ENCODE measurements around the gene DEPDC4.
A peak's percentile ranks its signal among the peaks of the same experiment; 100 is the strongest.

DEPDC4 gene

GRCh38 chr12:100266835-100267602 is at the start of gene DEPDC4, which contains the start of gene SCYL2:
DEPDC4 (minus strand) TSS chr12:100267079; CDS start chr12:100267076, 3 bp downstream.
SCYL2 (plus strand) TSS chr12:100267177; CDS start chr12:100282971, 15,794 bp downstream.
- no peak for TF ChIP-seq TCF12 (IDR thresholded peaks at IDR 0.05; ENCODE audit: low read depth)
- TF ChIP-seq NFIC (IDR thresholded peaks at IDR 0.05), result peak; percentile 50
- peak; percentile 52 for TF ChIP-seq TAF1 (IDR thresholded peaks at IDR 0.05; ENCODE audit: low read depth)
- TF ChIP-seq FOXM1 (IDR thresholded peaks at IDR 0.05; ENCODE audit: borderline replicate concordance, low read depth), result no peak
- 0 out of 2 replicates have a peak, but pooled peaks have one; percentile 51 for TF ChIP-seq YY1 (IDR thresholded peaks at IDR 0.05; ENCODE audit: low read depth)
- TF ChIP-seq TEAD4 (IDR thresholded peaks at IDR 0.05), result no peak
- TF ChIP-seq MAX (IDR thresholded peaks at IDR 0.05), result no peak; the same call in 1 of the 2 replicates
- TF ChIP-seq CREB1 (IDR thresholded peaks at IDR 0.05; ENCODE audit: low read depth), result peak; percentile 38; the same call in 1 of the 2 replicates
- TF ChIP-seq EP300 (IDR thresholded peaks at IDR 0.05; ENCODE audit: borderline replicate concordance), result no peak
- no peak for TF ChIP-seq USF1 (IDR thresholded peaks at IDR 0.05)
- no peak for TF ChIP-seq CEBPB (IDR thresholded peaks at IDR 0.05)
- no peak for TF ChIP-seq RAD21 (IDR thresholded peaks at IDR 0.05; ENCODE audit: low read depth)
- TF ChIP-seq EGR1 (IDR thresholded peaks at IDR 0.05), result peak; percentile 90
- TF ChIP-seq ZBTB7A (IDR thresholded peaks at IDR 0.05; ENCODE audit: low read depth), result no peak
- no peak for TF ChIP-seq REST (IDR thresholded peaks at IDR 0.05; ENCODE audit: low read depth)

GRCh38 chr12:100311317-100311716 is 44.4 kb upstream of the DEPDC4 start:
- TF ChIP-seq YY1 (IDR thresholded peaks at IDR 0.05; ENCODE audit: low read depth), result no peak
- TF ChIP-seq ZBTB7A (IDR thresholded peaks at IDR 0.05; ENCODE audit: low read depth), result no peak
- TF ChIP-seq RAD21 (IDR thresholded peaks at IDR 0.05; ENCODE audit: low read depth), result no peak
- no peak for TF ChIP-seq EGR1 (IDR thresholded peaks at IDR 0.05)
- no peak for TF ChIP-seq REST (IDR thresholded peaks at IDR 0.05; ENCODE audit: low read depth)
- no peak for TF ChIP-seq TEAD4 (IDR thresholded peaks at IDR 0.05)
- no peak for TF ChIP-seq TCF12 (IDR thresholded peaks at IDR 0.05; ENCODE audit: low read depth)
- no peak for TF ChIP-seq EP300 (IDR thresholded peaks at IDR 0.05; ENCODE audit: borderline replicate concordance)
- no peak for TF ChIP-seq TAF1 (IDR thresholded peaks at IDR 0.05; ENCODE audit: low read depth)
- TF ChIP-seq FOXM1 (IDR thresholded peaks at IDR 0.05; ENCODE audit: borderline replicate concordance, low read depth), result no peak
- TF ChIP-seq NFIC (IDR thresholded peaks at IDR 0.05), result no peak
- TF ChIP-seq CREB1 (IDR thresholded peaks at IDR 0.05; ENCODE audit: low read depth), result no peak
- no peak for TF ChIP-seq USF1 (IDR thresholded peaks at IDR 0.05)
- TF ChIP-seq MAX (IDR thresholded peaks at IDR 0.05), result no peak

GRCh38 chr12:100303831-100304230 is 37.0 kb upstream of the DEPDC4 start:
- TF ChIP-seq YY1 (IDR thresholded peaks at IDR 0.05; ENCODE audit: low read depth) (no peak), ZBTB7A (IDR thresholded peaks at IDR 0.05; ENCODE audit: low read depth) (no peak), EP300 (IDR thresholded peaks at IDR 0.05; ENCODE audit: borderline replicate concordance) (no peak), FOXM1 (IDR thresholded peaks at IDR 0.05; ENCODE audit: borderline replicate concordance, low read depth) (no peak), TAF1 (IDR thresholded peaks at IDR 0.05; ENCODE audit: low read depth) (no peak), RAD21 (IDR thresholded peaks at IDR 0.05; ENCODE audit: low read depth) (no peak), NFIC (IDR thresholded peaks at IDR 0.05) (no peak), REST (IDR thresholded peaks at IDR 0.05; ENCODE audit: low read depth) (no peak), TCF12 (IDR thresholded peaks at IDR 0.05; ENCODE audit: low read depth) (no peak)

- no peak for TF ChIP-seq REST (IDR thresholded peaks at IDR 0.05; ENCODE audit: low read depth)
- TF ChIP-seq RAD21 (IDR thresholded peaks at IDR 0.05; ENCODE audit: low read depth), result no peak
- TF ChIP-seq CEBPB (IDR thresholded peaks at IDR 0.05), result no peak
- no peak for TF ChIP-seq TCF12 (IDR thresholded peaks at IDR 0.05; ENCODE audit: low read depth)
- no peak for TF ChIP-seq TAF1 (IDR thresholded peaks at IDR 0.05; ENCODE audit: low read depth)
- no peak for TF ChIP-seq EGR1 (IDR thresholded peaks at IDR 0.05)
- TF ChIP-seq FOXM1 (IDR thresholded peaks at IDR 0.05; ENCODE audit: borderline replicate concordance, low read depth), result no peak
- no peak for TF ChIP-seq NFIC (IDR thresholded peaks at IDR 0.05)
- no peak for TF ChIP-seq ZBTB7A (IDR thresholded peaks at IDR 0.05; ENCODE audit: low read depth)
- no peak for TF ChIP-seq MAX (IDR thresholded peaks at IDR 0.05)
Observed at GRCh38 chr12:100302081-100302480, 35.2 kb upstream of the DEPDC4 start.
